HEK293 (cell line): Measurements from ENCODE around the gene IFI27L2.

Experiments used
- CTCF ChIA-PET: fragments of 350-600 bp; formaldehyde crosslinking; extraction: SDS; loops from one replicate; lab custom pipeline; 2021; ENCODE audit warnings: antibody characterized with exemption; lab: Yijun Ruan, JAX
- POLR2A ChIA-PET: fragments of 300-600 bp; formaldehyde crosslinking; extraction: SDS; loops from one replicate; lab custom pipeline; 2020; ENCODE audit warnings: antibody characterized with exemption, inconsistent platforms; lab: Yijun Ruan, JAX
- H3K27ac ChIP-seq: fragments of 200-500 bp; sonication (Bioruptor generic); 2 replicates; pipeline ENCODE4 v1.5.1; 2014; ENCODE audit warnings: low read depth, low read length, control low read depth, inconsistent platforms; ENCODE audit errors: extremely low read depth
- H3K36me3 ChIP-seq, 2 experiments: fragments of 200-500 bp in 1 of 2; sonication (Bioruptor generic) in 1 of 2; 1 replicate in 1 of 2; 2 replicates in 1 of 2; pipeline ENCODE4 v1.5.1; 2014 to 2017; ENCODE audit warnings: inconsistent platforms in 2 of 2, low read length in 2 of 2; ENCODE audit not compliant: control insufficient read depth in 2 of 2, insufficient read depth in 1 of 2
- H3K4me1 ChIP-seq: fragments of 200-500 bp; sonication (Bioruptor generic); 2 replicates; pipeline ENCODE4 v1.5.1; 2014; ENCODE audit warnings: mild to moderate bottlenecking, low read length, inconsistent platforms; ENCODE audit not compliant: control insufficient read depth, insufficient read depth
- H3K4me3 ChIP-seq: 2 replicates; pipeline ENCODE4 v1.5.1; 2011; ENCODE audit warnings: low read depth, mild to moderate bottlenecking, control low read depth, low read length, moderate library complexity
- H3K9me3 ChIP-seq: fragments of 200-500 bp; sonication (Bioruptor generic); 2 replicates; pipeline ENCODE4 v1.5.1; 2014; ENCODE audit warnings: low read depth, low read length, inconsistent platforms; ENCODE audit not compliant: control insufficient read depth, insufficient read depth
- AEBP2 ChIP-seq: fragments of 450-650 bp; formaldehyde crosslinking; IDR thresholded peaks from 2 replicates; pipeline ENCODE4 v1.5.1; 2016; ENCODE audit warnings: missing biosample characterization, missing genetic modification characterization, borderline replicate concordance
- HOXA7 ChIP-seq: sonication (generic); formaldehyde crosslinking; IDR thresholded peaks from 2 replicates; pipeline ENCODE4 v1.8.1; 2022; ENCODE audit warnings: missing genetic modification reagents, borderline replicate concordance
- HOXC10 ChIP-seq: sonication (generic); formaldehyde crosslinking; IDR thresholded peaks from 2 replicates; pipeline ENCODE4 v1.8.1; 2023; ENCODE audit warnings: mild to moderate bottlenecking, missing genetic modification reagents
- KLF10 ChIP-seq: fragments of 450-650 bp; IDR thresholded peaks from 2 replicates; pipeline ENCODE4 v1.5.1; 2018; ENCODE audit warnings: missing biosample characterization, mild to moderate bottlenecking, missing genetic modification characterization
- KLF9 ChIP-seq: fragments of 450-650 bp; formaldehyde crosslinking; IDR thresholded peaks from 2 replicates; pipeline ENCODE4 v1.5.1; 2016; ENCODE audit warnings: missing biosample characterization, missing genetic modification characterization, low read depth
- SP3 ChIP-seq: fragments of 450-650 bp; formaldehyde crosslinking; IDR thresholded peaks from 2 replicates; pipeline ENCODE4 v1.5.1; 2016; ENCODE audit warnings: missing biosample characterization, missing genetic modification characterization
- ZEB2 ChIP-seq: fragments of 450-650 bp; formaldehyde crosslinking; IDR thresholded peaks from 2 replicates; pipeline ENCODE4 v1.5.1; 2016; ENCODE audit warnings: missing biosample characterization, missing genetic modification characterization
- ZNF140 ChIP-seq: fragments of 450-650 bp; formaldehyde crosslinking; IDR thresholded peaks from 2 replicates; pipeline ENCODE4 v1.5.1; 2016; ENCODE audit warnings: missing biosample characterization, missing genetic modification characterization
- ZNF184 ChIP-seq: fragments of 450-650 bp; IDR thresholded peaks from 2 replicates; pipeline ENCODE4 v1.5.1; 2018; ENCODE audit warnings: missing biosample characterization, mild to moderate bottlenecking, missing genetic modification characterization
- ZNF211 ChIP-seq: fragments of 450-650 bp; formaldehyde crosslinking; IDR thresholded peaks from 2 replicates; pipeline ENCODE4 v1.5.1; 2016; ENCODE audit warnings: low read depth, missing biosample characterization, missing genetic modification characterization
- ZNF274 ChIP-seq, 2 experiments: fragments of 200-500 bp in 1 of 2; fragments of 450-650 bp in 1 of 2; sonication (Bioruptor generic) in 1 of 2; formaldehyde crosslinking in 1 of 2; IDR thresholded peaks; 2 replicates each; pipeline versions ENCODE4 v1.5.1 to v1.6.1; 2014 to 2016; ENCODE audit warnings: borderline replicate concordance in 1 of 2, inconsistent platforms in 1 of 2, low read length in 1 of 2, missing biosample characterization in 1 of 2, missing genetic modification characterization in 1 of 2
- ZNF394 ChIP-seq: fragments of 450-650 bp; formaldehyde crosslinking; IDR thresholded peaks from 2 replicates; pipeline ENCODE4 v1.5.1; 2016; ENCODE audit warnings: missing biosample characterization, missing genetic modification characterization, mild to moderate bottlenecking, moderate library complexity, borderline replicate concordance
- ZNF398 ChIP-seq: fragments of 450-650 bp; formaldehyde crosslinking; IDR thresholded peaks from 2 replicates; pipeline ENCODE4 v1.5.1; 2017; ENCODE audit warnings: missing biosample characterization, missing genetic modification characterization
- ZNF544 ChIP-seq: fragments of 450-650 bp; formaldehyde crosslinking; IDR thresholded peaks from 2 replicates; pipeline ENCODE4 v1.5.0; 2017; ENCODE audit warnings: missing biosample characterization, missing genetic modification characterization
- ZNF560 ChIP-seq: fragments of 450-650 bp; formaldehyde crosslinking; IDR thresholded peaks from 2 replicates; pipeline ENCODE4 v1.5.1; 2017; ENCODE audit warnings: missing biosample characterization, missing genetic modification characterization, borderline replicate concordance
- ZNF639 ChIP-seq: fragments of 450-650 bp; formaldehyde crosslinking; IDR thresholded peaks from 2 replicates; pipeline ENCODE4 v1.5.1; 2016; ENCODE audit warnings: missing biosample characterization, missing genetic modification characterization
- ZNF843 ChIP-seq: fragments of 450-650 bp; formaldehyde crosslinking; IDR thresholded peaks from 2 replicates; pipeline ENCODE4 v1.5.1; 2016; ENCODE audit warnings: missing biosample characterization, missing genetic modification characterization
- ZSCAN16 ChIP-seq: fragments of 450-650 bp; formaldehyde crosslinking; IDR thresholded peaks from 2 replicates; pipeline ENCODE4 v1.5.1; 2016; ENCODE audit warnings: missing biosample characterization, missing genetic modification characterization

The IFI27L2 gene

GRCh38 chr14:94173471-94173884 lies 44.1 kb upstream of the IFI27L2 start (continued):
- TF ChIP-seq ZNF274 (IDR thresholded peaks at IDR 0.05; ENCODE audit: low read length): no peak
- TF ChIP-seq ZNF274 (tag by site-specific recombination; IDR thresholded peaks at IDR 0.05; ENCODE audit: borderline replicate concordance): no peak
- no peak for TF ChIP-seq ZNF843 (tag by site-specific recombination)

GRCh38 chr14:94172545-94172944 lies 43.1 kb upstream of the IFI27L2 start:
- no peak overlapping the region for H3K27ac ChIP-seq
- no peaks in the 10 kb centered on the region for H3K9me3 ChIP-seq
- TF ChIP-seq SP3 (tag by site-specific recombination): no peak
- TF ChIP-seq ZEB2 (tag by site-specific recombination): no peak
- no peak for TF ChIP-seq HOXA7 (CRISPR knock-in tag)
- TF ChIP-seq ZNF639: no peak
- TF ChIP-seq KLF9 (tag by site-specific recombination): no peak
- TF ChIP-seq ZNF140: no peak
- no peak for TF ChIP-seq ZSCAN16 (tag by site-specific recombination)
- no peak for TF ChIP-seq ZNF211 (tag by site-specific recombination)
- no peak for TF ChIP-seq ZNF398 (tag by site-specific recombination)
- no peak for TF ChIP-seq ZNF184 (tag by site-specific recombination)
- no peak for TF ChIP-seq AEBP2 (tag by site-specific recombination)
- CTCF ChIA-PET: no interaction called here
- no peak overlapping the region for H3K4me3 ChIP-seq
- POLR2A ChIA-PET: no interaction called here
- no peaks in the 10 kb centered on the region for H3K4me1 ChIP-seq
- no peaks in the 10 kb centered on the region for H3K36me3 ChIP-seq

- H3K4me3 ChIP-seq: no peak overlapping the region
- no peaks in the 10 kb centered on the region for H3K36me3 ChIP-seq
- TF ChIP-seq ZNF560: no peak
- no peak for TF ChIP-seq KLF10 (tag by site-specific recombination)
- TF ChIP-seq ZNF544: no peak
- TF ChIP-seq HOXC10: no peak
- TF ChIP-seq ZNF394 (tag by site-specific recombination): no peak
- ChIA-PET POLR2A (no interaction called here), CTCF (interaction anchor here (0.6 to 2.1 kb wide), 6 partner anchors 10 to 134 kb away, joined by 3 to 9 read pairs (median 4); no protein-coding TSS in a partner anchor)
- H3K4me1 ChIP-seq: no peaks in the 10 kb centered on the region
- H3K9me3 ChIP-seq: no peaks in the 10 kb centered on the region
- no peak overlapping the region for H3K27ac ChIP-seq
Observed at GRCh38 chr14:94171208-94171607, 41.8 kb upstream of the IFI27L2 start.
